C4-2B (cell line): Measurements from ENCODE around the gene AGAP1.

Experiments
- H3K27ac ChIP-seq: fragments of 450-650 bp; 2 replicates; pipeline ENCODE4 v1.5.1; 2017
- CTCF ChIP-seq: fragments of 450-650 bp; conservative IDR thresholded peaks from 2 replicates; pipeline ENCODE4 v1.5.1; 2017; ENCODE audit warnings: mild to moderate bottlenecking
- ZFX ChIP-seq: fragments of 450-650 bp; IDR thresholded peaks from 2 replicates; pipeline ENCODE4 v1.6.1; 2017

The AGAP1 gene

GRCh38 chr2:235458839-235459273, 35.0 kb upstream of the AGAP1 start:
- TF ChIP-seq CTCF (no peak), ZFX (no peak)
- no peak overlapping the region for H3K27ac ChIP-seq

GRCh38 chr2:235460548-235461047, 33.2 kb upstream of the AGAP1 start:
- TF ChIP-seq ZFX (no peak), CTCF (no peak)
- H3K27ac ChIP-seq, result no peak overlapping the region

DNA sequence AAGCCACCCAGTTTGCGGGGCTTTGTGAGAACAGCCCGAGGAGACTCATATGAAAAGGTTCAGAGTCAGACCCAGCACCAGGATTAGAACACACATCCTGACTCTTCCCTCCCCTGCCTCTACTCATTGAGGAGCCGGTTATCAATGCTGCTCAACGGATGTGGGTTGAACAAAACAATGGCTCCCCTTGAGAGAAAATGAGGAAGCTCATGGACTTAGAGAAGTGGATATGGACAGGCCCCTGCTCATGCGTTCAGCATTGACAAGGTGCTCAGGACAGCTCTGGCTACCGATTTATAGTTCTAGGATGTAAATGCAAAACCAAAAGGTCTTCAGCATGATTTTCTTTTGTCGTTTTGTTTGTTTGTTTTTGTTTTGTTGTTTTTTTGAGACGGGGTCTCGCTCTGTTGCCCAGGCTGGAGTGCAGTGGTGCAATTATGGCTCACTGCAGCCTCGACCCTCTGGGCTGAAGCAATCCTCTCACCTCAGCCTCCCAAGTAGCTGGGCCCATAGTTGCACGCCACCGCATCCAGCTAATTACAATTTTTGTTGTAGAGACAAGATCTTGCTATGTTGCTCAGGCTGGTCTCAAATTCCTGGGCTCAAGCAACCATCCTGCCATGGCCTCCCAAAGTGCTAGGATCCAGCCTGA, 32.0 kb upstream of the AGAP1 start:
- no peak overlapping the region for H3K27ac ChIP-seq
- no peak for TF ChIP-seq CTCF
- no peak for TF ChIP-seq ZFX

DNA sequence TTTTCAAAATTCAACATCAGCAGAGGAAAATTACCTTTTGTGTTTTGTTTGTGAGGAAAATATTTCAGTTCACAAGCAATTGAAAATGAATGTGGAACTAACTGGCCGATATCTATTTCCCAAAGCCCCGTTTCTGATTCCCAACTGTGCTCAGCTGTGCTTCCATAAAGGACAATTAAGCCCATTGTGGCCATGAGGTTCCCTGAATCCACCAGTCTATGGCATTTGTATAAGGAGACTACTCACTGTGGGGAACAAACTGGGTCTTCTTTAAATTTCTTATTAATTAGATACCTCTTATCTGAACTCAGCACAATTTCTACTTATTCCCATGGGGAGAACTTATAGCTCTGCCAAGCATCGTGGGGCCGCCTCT, 31.4 kb upstream of the AGAP1 start:
- H3K27ac ChIP-seq, result no peak overlapping the region
- TF ChIP-seq ZFX (no peak), CTCF (no peak)

GRCh38 chr2:235463893-235464292, 29.9 kb upstream of the AGAP1 start:
- H3K27ac ChIP-seq, result no peak overlapping the region
- TF ChIP-seq ZFX (no peak), CTCF (no peak)

GRCh38 chr2:235467588-235467987, 26.3 kb upstream of the AGAP1 start:
- H3K27ac ChIP-seq, result no peak overlapping the region
- TF ChIP-seq CTCF (no peak), ZFX (no peak)

DNA sequence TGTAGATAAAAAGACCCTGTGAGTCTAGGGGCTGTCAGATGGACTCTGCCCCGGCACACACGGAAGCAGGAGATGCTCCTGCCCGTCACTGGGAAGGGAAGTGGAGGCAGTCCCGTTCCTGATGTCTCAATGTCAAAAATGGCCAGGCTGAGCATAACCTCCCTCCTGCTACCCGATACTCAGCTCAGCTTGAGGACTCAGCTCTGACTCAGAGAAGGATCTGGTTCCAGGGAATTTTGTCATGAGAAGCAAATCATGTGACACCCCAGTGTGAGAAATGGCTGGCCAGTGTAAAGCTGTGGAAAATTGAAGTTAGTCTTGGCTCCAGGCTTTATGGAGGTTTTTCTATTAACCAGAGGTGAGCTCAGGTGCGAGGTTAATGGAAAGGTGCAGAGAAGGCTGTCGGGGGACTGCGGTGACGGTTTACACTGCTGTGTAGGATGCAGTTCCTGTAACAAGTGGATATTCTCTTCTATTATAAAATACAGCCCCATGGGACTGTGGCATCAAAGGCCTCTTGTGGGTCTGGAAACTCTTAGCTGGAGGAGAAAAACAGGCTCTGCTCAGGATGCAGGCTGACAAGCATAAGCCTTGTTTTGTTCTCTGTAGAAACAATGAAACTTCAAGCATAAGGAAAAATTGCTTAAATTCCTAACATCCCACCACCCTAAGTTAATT, 24.7 kb upstream of the AGAP1 start:
- TF ChIP-seq CTCF, result no peak
- no peak for TF ChIP-seq ZFX
- peak overlapping the region; percentile 31; the same call in 1 of the 2 replicates for H3K27ac ChIP-seq
